Trophoblast cell (in vitro differentiated cells and primary cell): Measurements from ENCODE around the gene ANKK1.

ENCODE experiments used
- DNase-seq, 2 donors: peaks; one replicate each; pipeline ENCODE4 v3.0.0-alpha.2; 2016
- H2AFZ ChIP-seq: 2 replicates; pipeline ENCODE4 v1.6.1; 2013; ENCODE audit warnings: low read length, moderate library complexity, mild to moderate bottlenecking; ENCODE audit not compliant: insufficient read depth, poor library complexity
- H2AK5ac ChIP-seq: 2 replicates; pipeline ENCODE4 v1.6.1; 2013; ENCODE audit warnings: mild to moderate bottlenecking, low read length
- H2BK120ac ChIP-seq: 2 replicates; pipeline ENCODE4 v1.6.1; 2013; ENCODE audit warnings: low read length, mild to moderate bottlenecking, moderate library complexity; ENCODE audit not compliant: insufficient read depth, poor library complexity
- H2BK12ac ChIP-seq: 2 replicates; pipeline ENCODE4 v1.6.1; 2013; ENCODE audit warnings: mild to moderate bottlenecking, low read length, moderate library complexity
- H2BK5ac ChIP-seq: 2 replicates; pipeline ENCODE4 v1.6.1; 2013; ENCODE audit warnings: low read length, low read depth, moderate library complexity, mild to moderate bottlenecking; ENCODE audit not compliant: poor library complexity
- H3K14ac ChIP-seq: 2 replicates; pipeline ENCODE4 v1.6.1; 2013; ENCODE audit warnings: mild to moderate bottlenecking, low read length
- H3K18ac ChIP-seq: 2 replicates; pipeline ENCODE4 v1.6.1; 2013; ENCODE audit warnings: mild to moderate bottlenecking, low read length
- H3K23ac ChIP-seq: 2 replicates; pipeline ENCODE4 v1.6.1; 2013; ENCODE audit warnings: low read length
- H3K27ac ChIP-seq: 2 replicates; pipeline ENCODE4 v1.5.1; 2013; ENCODE audit warnings: low read depth, mild to moderate bottlenecking, inconsistent platforms, low read length, moderate library complexity
- H3K27me3 ChIP-seq: 2 replicates; pipeline ENCODE4 v1.6.1; 2013; ENCODE audit warnings: inconsistent platforms, mild to moderate bottlenecking, low read length, moderate library complexity; ENCODE audit not compliant: insufficient read depth
- H3K36me3 ChIP-seq, 2 experiments: 1 replicate in 1 of 2; 2 replicates in 1 of 2; pipeline ENCODE4 v1.6.1; 2013; ENCODE audit warnings: low read length in 2 of 2, mild to moderate bottlenecking in 2 of 2, moderate library complexity in 1 of 2; ENCODE audit not compliant: insufficient read depth in 2 of 2, control insufficient read depth in 1 of 2
- H3K4ac ChIP-seq: 2 replicates; pipeline ENCODE4 v1.6.1; 2013; ENCODE audit warnings: low read depth, mild to moderate bottlenecking, low read length, moderate library complexity
- H3K4me1 ChIP-seq, 2 experiments: 1 replicate in 1 of 2; 2 replicates in 1 of 2; pipeline ENCODE4 v1.6.1; 2013; ENCODE audit warnings: low read length in 2 of 2, mild to moderate bottlenecking in 2 of 2, moderate library complexity in 1 of 2; ENCODE audit not compliant: insufficient read depth in 2 of 2, control insufficient read depth in 1 of 2
- H3K4me2 ChIP-seq: 2 replicates; pipeline ENCODE4 v1.6.1; 2013; ENCODE audit warnings: inconsistent platforms, mild to moderate bottlenecking, low read length, moderate library complexity
- H3K4me3 ChIP-seq: 2 replicates; pipeline ENCODE4 v1.5.1; 2013; ENCODE audit warnings: mild to moderate bottlenecking, low read depth, low read length, inconsistent platforms
- H3K79me1 ChIP-seq: one replicate; pipeline ENCODE4 v1.6.1; 2013; ENCODE audit warnings: low read length
- H3K79me2 ChIP-seq: 2 replicates; pipeline ENCODE4 v1.6.1; 2013; ENCODE audit warnings: low read length, mild to moderate bottlenecking; ENCODE audit not compliant: control insufficient read depth, insufficient read depth, poor library complexity
- H3K9ac ChIP-seq: 2 replicates; pipeline ENCODE4 v1.6.1; 2013; ENCODE audit warnings: mild to moderate bottlenecking, low read length
- H3K9me3 ChIP-seq: 2 replicates; pipeline ENCODE4 v1.6.1; 2013; ENCODE audit warnings: low read depth, mild to moderate bottlenecking, control low read depth, inconsistent platforms, low read length; ENCODE audit not compliant: insufficient read depth
- H4K12ac ChIP-seq: 2 replicates; pipeline ENCODE4 v1.6.1; 2013; ENCODE audit warnings: low read depth, mild to moderate bottlenecking, low read length, moderate library complexity
- H4K8ac ChIP-seq: 2 replicates; pipeline ENCODE4 v1.6.1; 2013; ENCODE audit warnings: low read depth, mild to moderate bottlenecking, low read length, moderate library complexity
- H4K91ac ChIP-seq: one replicate; pipeline ENCODE4 v1.6.1; 2013; ENCODE audit warnings: low read depth, mild to moderate bottlenecking, low read length, moderate library complexity
- WGBS: extraction: QIAGEN DNeasy Blood & Tissue Kit; methylation state at CpG from one replicate; pipeline ENCODE4 v1.1.7; 2013; ENCODE audit warnings: missing lambda C conversion rate; ENCODE audit not compliant: insufficient read length, insufficient coverage; ENCODE audit errors: extremely low coverage; 5-methylcytosine and 5-hydroxymethylcytosine counted together

The ANKK1 gene

DNA sequence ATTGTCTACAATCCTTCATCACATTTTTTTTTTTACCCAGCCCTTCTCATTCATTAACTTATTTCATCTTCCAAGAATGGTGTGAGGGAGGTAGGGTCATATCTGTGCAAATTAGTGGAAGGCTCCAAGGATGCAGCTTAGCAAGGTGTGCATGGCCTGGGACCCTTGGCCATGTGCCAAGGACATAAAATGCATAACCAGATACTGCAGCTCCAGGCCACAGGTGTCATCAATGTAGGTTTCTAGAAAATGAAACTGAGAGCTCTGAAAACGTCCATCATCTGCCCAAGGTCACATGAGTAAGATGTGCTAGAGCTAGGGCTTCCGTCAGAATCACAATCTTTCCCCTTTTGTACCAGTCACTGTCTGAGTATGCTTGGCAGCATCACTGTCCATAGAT lies 29.8 kb downstream of the ANKK1 start:
- Histone ChIP-seq H3K79me1 (no peaks in the 10 kb centered on the region), H2AFZ (no peak overlapping the region)

DNA sequence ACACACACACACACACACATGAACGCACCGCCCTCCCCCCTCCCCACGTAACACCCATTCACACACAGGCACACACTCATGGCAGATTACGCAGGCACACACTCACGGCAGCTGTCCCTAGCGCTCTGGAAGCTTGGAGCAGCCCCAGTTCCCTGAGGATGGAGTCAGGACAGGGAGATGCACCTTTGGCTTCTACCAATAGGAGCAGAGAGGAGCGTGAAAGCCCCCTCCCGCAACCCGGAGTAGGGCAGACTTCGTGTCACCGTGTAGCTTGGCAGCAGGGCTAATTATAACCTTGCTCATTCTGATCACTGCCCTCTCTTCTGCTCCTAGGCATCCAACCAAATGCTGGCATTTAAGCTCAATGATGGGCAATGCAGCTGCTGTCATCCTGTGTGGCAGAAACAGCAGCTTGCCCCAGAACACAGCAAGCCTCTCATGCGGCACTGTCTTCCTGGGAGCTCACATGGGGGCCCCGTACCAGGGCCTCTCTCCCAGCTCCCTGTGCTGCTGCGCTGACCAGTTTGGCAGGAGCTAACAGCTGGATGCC lies 31.9 kb downstream of the ANKK1 start:
- Histone ChIP-seq H3K4me2 (no peak overlapping the region), H4K91ac (no peak overlapping the region), H3K36me3 (no peaks in the 10 kb centered on the region), H3K4ac (no peak overlapping the region), H3K9ac (no peak overlapping the region), H2BK120ac (no peak overlapping the region), H4K12ac (no peak overlapping the region), H2BK5ac (no peak overlapping the region), H2BK12ac (no peak overlapping the region), H3K14ac (no peak overlapping the region), H2AK5ac (no peak overlapping the region), H3K9me3 (peaks cover 3% of the 10 kb centered on the region), H3K18ac (no peak overlapping the region), H3K79me1 (no peaks in the 10 kb centered on the region), H4K8ac (no peak overlapping the region), H3K4me1 (no peaks in the 10 kb centered on the region), H2AFZ (no peak overlapping the region), H3K27ac (no peak overlapping the region), H3K79me2 (no peaks in the 10 kb centered on the region), H3K23ac (no peak overlapping the region), H3K4me3 (no peak overlapping the region), H3K27me3 (no peaks in the 10 kb centered on the region)
- WGBS = no CpG with 5 or more reads among the region's 14 CpGs
- no peak for DNase-seq

More for the DNA sequence above, 29.8 kb downstream of the ANKK1 start:
- Histone ChIP-seq H3K9me3 (no peaks in the 10 kb centered on the region), H2BK120ac (no peak overlapping the region), H3K27ac (no peak overlapping the region), H4K91ac (no peak overlapping the region), H3K4me1 (no peaks in the 10 kb centered on the region), H4K12ac (no peak overlapping the region), H3K18ac (no peak overlapping the region), H3K14ac (no peak overlapping the region), H3K23ac (no peak overlapping the region), H3K4me3 (no peak overlapping the region), H2BK12ac (no peak overlapping the region), H3K9ac (no peak overlapping the region), H2BK5ac (no peak overlapping the region), H4K8ac (no peak overlapping the region), H3K79me2 (no peaks in the 10 kb centered on the region), H3K4ac (no peak overlapping the region), H2AK5ac (no peak overlapping the region), H3K4me2 (no peak overlapping the region), H3K27me3 (no peaks in the 10 kb centered on the region), H3K36me3 (no peaks in the 10 kb centered on the region)
- WGBS = no CpG with 5 or more reads among the region's 2 CpGs
- no peak for DNase-seq

DNA sequence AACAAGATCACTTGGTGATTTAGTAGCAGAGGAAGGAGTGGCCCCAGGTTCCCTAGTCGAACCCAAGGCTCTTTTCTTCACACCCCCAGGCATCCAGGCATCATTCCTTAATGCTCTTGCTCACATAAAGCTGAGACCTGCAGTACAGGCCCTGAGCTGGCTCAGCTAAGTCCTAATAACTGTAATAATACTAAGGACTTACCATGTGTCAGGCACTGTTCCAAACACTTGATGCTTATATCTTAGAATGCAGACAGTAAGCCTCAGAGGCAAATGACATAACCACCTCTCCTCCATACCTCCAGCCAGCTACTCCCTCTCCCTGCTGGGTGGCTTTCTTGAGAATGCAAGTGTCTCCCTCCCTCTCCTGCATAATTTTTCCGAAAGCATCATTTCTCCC lies 33.2 kb downstream of the ANKK1 start:
- Histone ChIP-seq H3K23ac (no peak overlapping the region), H2BK5ac (no peak overlapping the region), H2AK5ac (no peak overlapping the region), H3K4me2 (no peak overlapping the region), H3K79me1 (no peaks in the 10 kb centered on the region), H3K36me3 (no peaks in the 10 kb centered on the region), H2BK12ac (no peak overlapping the region), H2AFZ (no peak overlapping the region), H3K18ac (no peak overlapping the region), H4K91ac (no peak overlapping the region), H3K14ac (no peak overlapping the region), H3K4ac (no peak overlapping the region), H4K8ac (no peak overlapping the region), H3K79me2 (no peaks in the 10 kb centered on the region), H3K27me3 (no peaks in the 10 kb centered on the region), H3K4me1 (no peaks in the 10 kb centered on the region), H4K12ac (no peak overlapping the region), H2BK120ac (no peak overlapping the region), H3K27ac (no peak overlapping the region), H3K9me3 (peaks cover 3% of the 10 kb centered on the region), H3K9ac (no peak overlapping the region), H3K4me3 (no peak overlapping the region)
- DNase-seq = no peak
- WGBS = no CpG with 5 or more reads among the region's 2 CpGs

DNA sequence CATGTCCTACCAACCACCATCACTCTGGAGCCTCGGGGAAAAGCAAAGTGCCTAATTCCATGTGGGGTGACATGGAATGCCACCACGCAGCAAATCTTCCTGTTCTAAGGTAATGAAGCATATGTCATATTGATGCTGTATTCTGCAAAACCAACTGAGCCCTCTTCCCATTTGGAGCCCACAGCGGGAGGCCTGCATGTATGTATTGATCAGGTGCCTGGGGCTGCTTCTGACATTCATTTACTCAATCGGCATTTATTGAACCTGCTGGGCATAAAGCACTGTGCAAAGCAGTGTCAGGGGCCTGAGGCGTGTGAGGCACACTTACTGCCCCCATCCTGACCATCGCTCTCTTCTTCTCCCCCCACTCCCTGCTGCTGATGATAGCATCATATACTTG lies 39.1 kb downstream of the ANKK1 start:
- no peak overlapping the region for H2BK12ac ChIP-seq
- H3K27ac ChIP-seq = no peak overlapping the region
- H4K8ac ChIP-seq = no peak overlapping the region
- H3K4me1 ChIP-seq = no peaks in the 10 kb centered on the region
- H3K14ac ChIP-seq = no peak overlapping the region
- H3K18ac ChIP-seq = no peak overlapping the region
- no peak overlapping the region for H2AK5ac ChIP-seq
- H3K27me3 ChIP-seq = no peaks in the 10 kb centered on the region
- DNase-seq = no peak
- no peaks in the 10 kb centered on the region for H3K79me2 ChIP-seq
- H3K9ac ChIP-seq = no peak overlapping the region
- H2BK120ac ChIP-seq = no peak overlapping the region
- no peak overlapping the region for H4K91ac ChIP-seq
- no peak overlapping the region for H4K12ac ChIP-seq
- no peak overlapping the region for H3K4ac ChIP-seq
- H3K23ac ChIP-seq = no peak overlapping the region
- no peak overlapping the region for H2BK5ac ChIP-seq
- H3K36me3 ChIP-seq = no peaks in the 10 kb centered on the region
- H3K9me3 ChIP-seq = peaks cover 3% of the 10 kb centered on the region
- no peaks in the 10 kb centered on the region for H3K79me1 ChIP-seq
- H2AFZ ChIP-seq = no peak overlapping the region
- no peak overlapping the region for H3K4me2 ChIP-seq
- no CpG with 5 or more reads among the region's 6 CpGs for WGBS
- no peak overlapping the region for H3K4me3 ChIP-seq
